Measurements from ENCODE around the gene CCDC102A.
A peak's percentile ranks its signal among the peaks of the same experiment; 100 is the strongest.

The CCDC102A gene

DNA sequence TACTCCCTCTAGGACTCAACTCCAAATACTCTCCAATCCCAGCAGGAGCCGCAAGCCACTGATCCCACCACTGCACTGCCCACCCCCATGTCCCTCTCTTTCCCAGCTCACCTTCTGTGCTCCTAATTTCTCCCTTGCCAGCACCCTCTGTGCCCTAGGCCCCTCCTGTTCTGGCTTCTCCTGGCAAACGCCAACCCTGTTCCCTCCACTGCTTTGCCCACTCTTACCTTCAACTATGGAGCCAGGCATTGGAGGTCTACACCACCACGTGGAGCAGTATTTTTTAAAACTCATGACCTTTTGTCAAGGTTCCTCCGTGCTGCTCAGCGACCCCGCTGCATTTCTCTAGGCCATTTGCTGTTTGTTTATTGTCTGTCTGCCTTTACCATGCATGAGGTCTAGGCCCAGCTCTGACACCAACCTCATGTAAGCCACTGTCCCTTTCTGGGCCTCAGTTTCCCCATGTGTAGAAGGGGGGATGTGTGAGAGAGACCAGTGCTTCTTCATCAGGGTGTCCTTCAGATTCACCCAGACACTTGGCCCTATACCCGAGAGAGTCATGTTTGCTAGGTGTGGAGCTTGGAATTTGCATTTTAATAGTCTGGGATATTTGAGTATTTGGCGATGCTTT, 4.6 kb downstream of the CCDC102A start:
- no peak for TF ChIP-seq CTCF (IDR thresholded peaks at IDR 0.05; ENCODE audit: low read length, missing control alignments)
- no peak for DNase-seq (ENCODE audit: low read depth)
- no peak overlapping the region for H3K4me3 ChIP-seq (replicated peaks; ENCODE audit: low read depth, low read length)

DNA sequence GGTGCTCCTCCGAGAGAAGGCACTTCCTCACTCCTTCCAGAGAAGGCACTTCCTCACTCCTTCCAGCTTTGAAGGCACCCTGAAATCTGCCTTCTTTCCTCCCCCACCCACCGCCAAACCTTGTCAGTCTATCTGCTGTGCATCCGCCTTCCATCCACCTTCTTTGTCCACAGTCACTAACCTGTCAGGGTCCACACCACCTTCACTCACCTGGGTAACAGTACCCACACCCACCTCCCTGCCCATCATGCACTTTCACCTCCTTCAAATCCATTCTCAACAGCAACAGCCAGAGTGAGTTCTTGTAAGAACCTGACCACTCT, 5.2 kb downstream of the CCDC102A start:
- DNase-seq (ENCODE audit: low read depth): no peak
- no peak for TF ChIP-seq CTCF (IDR thresholded peaks at IDR 0.05; ENCODE audit: low read length, missing control alignments)
- H3K4me3 ChIP-seq (replicated peaks; ENCODE audit: low read depth, low read length): no peak overlapping the region

GRCh38 chr16:57530522-57531252, 5.7 kb downstream of the CCDC102A start:
- H3K4me3 ChIP-seq (replicated peaks; ENCODE audit: low read depth, low read length): no peak overlapping the region
- no peak for DNase-seq (ENCODE audit: low read depth)
- TF ChIP-seq CTCF (IDR thresholded peaks at IDR 0.05; ENCODE audit: low read length, missing control alignments): no peak

DNA sequence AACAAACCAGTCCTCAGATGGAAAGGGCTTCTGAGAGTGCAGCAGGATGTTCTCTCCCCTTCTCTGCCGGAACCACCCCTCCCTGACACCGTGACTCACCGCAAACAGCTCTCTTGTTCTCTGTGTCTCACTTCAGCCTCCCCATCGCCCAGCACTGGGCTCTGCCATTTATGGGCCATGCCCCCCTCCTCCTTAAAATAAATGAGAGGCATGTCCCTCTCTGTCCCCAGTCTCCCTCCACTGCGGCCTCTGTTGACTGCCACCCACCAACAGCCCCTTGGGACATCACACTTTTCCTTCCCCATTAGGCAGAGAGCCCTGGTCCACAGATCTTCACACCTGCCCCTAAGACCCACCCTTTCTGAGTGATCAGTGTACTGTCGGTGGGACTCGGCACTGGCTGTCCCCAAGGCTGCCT, 6.3 kb downstream of the CCDC102A start:
- no peak for TF ChIP-seq CTCF (IDR thresholded peaks at IDR 0.05; ENCODE audit: low read length, missing control alignments)
- DNase-seq (ENCODE audit: low read depth): peak; percentile 81
- no peak overlapping the region for H3K4me3 ChIP-seq (replicated peaks; ENCODE audit: low read depth, low read length)

DNA sequence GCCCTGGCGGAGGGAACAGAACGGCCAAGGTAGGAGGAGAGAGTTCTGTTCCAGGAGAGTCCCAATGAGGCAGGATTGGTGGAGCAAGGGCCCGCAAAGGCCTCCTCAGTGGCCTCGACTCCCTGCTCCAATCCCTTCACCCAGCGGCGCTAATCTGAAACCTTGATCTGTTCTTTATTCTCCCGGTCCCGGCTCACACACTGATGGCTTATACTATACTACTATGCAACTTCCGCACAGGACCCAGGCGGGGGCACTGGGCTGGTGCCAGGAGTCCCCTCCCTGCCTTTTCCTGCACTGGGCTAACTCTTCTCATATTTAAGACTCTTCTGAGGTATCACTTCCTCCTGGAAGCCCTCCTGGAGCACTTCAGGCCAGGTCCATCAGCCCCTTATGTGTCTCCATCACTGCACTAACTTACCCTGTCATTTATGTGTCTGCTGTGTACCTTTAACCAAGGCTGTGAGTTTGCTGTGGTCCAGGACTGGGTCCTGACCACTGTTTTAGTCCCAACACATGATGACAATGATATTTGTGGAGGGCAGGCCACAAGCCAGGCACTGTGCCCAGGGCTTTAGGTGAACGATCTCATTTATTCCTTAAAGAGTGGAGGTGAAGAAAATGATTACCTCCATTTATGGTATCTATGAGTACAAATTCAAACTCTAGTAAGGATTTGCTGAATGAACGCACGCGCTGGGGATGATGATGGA, 6.8 kb downstream of the CCDC102A start:
- TF ChIP-seq CTCF (IDR thresholded peaks at IDR 0.05; ENCODE audit: low read length, missing control alignments): no peak
- H3K4me3 ChIP-seq (replicated peaks; ENCODE audit: low read depth, low read length): no peak overlapping the region
- DNase-seq (ENCODE audit: low read depth): no peak

DNA sequence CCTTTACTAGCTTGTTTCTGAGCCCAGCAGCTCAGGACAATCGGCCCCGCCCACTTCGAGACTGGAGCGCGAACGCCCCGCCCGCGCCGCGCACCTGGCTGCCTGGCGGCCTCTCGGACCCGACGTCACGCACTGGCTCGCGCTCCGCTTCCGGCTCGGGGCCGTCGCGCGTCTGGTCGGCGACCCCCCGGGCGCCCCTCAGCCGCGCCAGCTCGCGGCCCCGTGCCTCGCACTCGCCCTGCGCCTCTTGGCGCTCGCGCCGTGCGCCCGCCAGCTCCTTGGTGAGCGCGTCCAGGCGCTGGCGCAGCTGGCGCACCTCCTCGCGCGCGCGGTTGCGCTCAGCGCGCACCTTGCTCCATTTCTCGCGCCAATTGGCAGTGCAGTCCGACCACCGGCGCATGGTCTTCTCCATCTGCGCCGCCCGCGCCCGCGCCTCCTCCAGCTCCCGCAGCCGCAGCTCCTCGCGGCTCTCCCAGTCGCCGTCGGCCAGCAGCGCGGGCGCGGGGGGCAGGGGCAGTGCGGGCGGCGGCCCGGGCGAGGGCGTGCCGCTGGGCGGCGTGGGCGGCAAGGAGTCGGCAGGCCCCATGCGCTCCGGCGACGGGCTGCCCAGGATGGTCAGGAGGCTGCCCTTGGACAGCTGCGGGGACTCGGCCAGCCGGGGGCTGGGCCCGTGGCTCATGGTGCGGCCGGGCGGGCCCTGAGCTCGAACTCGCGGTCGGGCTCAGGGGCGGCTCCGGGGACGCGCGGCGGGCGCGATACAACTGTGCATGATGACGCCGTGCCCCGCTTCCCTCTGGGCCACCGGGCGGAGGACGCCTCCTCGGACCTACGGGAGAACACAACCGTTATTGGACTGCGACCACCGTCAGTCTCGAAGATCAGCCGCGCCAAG, 7.6 kb downstream of the CCDC102A start:
- DNase-seq (ENCODE audit: low read depth): no peak
- TF ChIP-seq CTCF (IDR thresholded peaks at IDR 0.05; ENCODE audit: low read length, missing control alignments): no peak
- no peak overlapping the region for H3K4me3 ChIP-seq (replicated peaks; ENCODE audit: low read depth, low read length)
